DMS 273 (cell line): ENCODE measurements around the gene TMPRSS11A.

Source experiments
- DNase-seq: peaks from one replicate; lab custom pipeline; 2025; ENCODE audit not compliant: unreplicated experiment; lab: John Stamatoyannopoulos, UW

Gene TMPRSS11A

DNA sequence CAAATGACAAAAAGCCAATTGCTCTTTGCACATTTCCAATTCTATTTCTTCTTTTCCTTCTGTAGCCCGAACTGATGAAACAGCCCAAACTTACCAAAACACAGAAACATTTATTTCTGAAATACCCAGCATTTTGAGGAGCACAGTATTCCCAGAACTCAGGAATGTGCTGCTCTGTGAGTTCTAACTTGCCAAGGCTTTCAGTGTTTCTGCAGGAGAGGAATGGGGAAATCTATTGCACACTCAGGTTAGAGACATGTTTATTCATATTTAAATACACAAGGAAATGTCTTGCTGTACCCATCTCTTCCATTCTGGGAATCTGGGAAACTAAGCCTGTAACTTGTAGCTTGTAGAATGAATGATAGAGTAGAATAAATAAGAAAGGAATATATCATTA, 90.2 kb downstream of the TMPRSS11A start:
- DNase-seq: no peak

DNA sequence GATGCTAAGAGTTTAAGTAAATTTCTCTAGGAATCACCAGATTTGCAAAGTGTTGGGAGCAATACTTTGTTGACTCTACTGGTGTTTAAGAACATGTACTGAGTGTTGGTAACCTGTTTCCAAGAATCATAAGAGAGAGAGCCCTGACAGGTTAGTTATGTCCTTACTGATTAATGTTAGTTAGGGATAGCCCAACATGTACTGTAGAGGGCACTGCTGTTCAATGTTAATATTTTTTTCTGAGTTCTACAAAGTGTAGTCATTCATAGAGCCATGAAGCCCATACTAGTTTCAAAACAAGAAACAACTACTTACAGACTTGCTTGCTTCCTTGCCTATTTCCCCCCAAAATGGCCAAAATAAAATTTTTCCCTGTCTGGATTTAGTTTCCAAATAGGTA, 91.4 kb downstream of the TMPRSS11A start:
- DNase-seq: peak; percentile 60

DNA sequence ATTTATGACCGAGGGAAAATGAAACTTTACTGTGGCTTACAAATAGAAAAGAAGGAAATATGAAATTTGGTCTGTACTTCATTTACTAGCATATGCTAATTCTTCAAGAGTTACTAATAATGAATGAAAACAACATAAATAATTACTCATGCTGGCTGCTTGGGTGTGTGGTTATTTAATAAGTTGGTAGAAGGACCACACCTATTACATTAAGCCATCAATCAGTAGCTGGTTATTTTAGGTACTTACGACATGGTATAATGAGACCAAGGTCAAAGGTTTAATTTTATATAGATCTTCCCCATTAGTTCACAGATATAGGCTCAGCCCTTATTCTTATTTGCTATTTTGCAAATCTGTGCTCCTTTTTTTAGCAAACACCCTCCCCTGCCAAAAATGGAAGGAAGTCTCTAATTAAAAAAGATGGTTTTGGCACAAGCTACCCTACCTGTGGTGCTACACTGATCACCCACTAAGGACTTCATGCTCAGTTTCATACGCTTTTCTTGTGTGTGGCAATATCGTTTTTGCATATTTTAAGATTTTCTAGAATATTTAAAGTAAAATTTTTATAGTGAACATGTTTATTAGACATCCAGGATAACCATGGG, 93.6 kb downstream of the TMPRSS11A start:
- no peak for DNase-seq

DNA sequence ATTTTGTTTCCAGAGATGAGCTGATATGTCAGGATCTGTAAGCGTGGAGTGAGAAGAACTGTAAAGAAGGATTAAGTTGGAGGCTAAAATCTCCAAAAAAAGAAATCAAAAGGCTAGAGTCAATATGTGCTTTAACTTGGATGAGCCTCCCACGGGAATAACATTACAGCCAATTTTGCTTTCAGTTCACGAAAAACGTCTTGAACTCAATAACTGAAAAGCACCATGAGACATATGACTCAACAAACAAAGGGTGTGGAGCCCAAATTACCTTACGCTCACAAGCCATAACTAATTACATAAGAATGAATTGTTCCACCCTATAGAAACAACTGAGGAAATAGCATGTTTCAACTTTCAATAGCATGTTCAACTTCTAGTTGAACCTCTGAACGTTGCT, 101.8 kb downstream of the TMPRSS11A start:
- DNase-seq: no peak
